ENCODE data around the gene ARHGAP26.

- TF ChIP-seq POLR2A (IDR thresholded peaks at IDR 0.05) (no peak), EP300 (IDR thresholded peaks at IDR 0.05) (no peak), CTCF (IDR thresholded peaks at IDR 0.05) (no peak)
Measured at GRCh38 chr5:142982821-142983200, 212.6 kb downstream of the ARHGAP26 start.

All from sigmoid colon (tissue), 4 donors.